Endothelial cell of umbilical vein (primary cell): ENCODE measurements around the gene SLC13A5. TPM values are rescaled to one million over a fixed set of nuclear protein-coding genes. Genes with fewer than 3 reads are reported as not detected.
"Not testable (repeated sequence)": the region's sequence is repeated elsewhere in the genome, so short reads cannot be mapped to it uniquely, and the experiment has no call there.

Experiments used
- BruUV-seq: library from RNA; stranded (reverse); fragments of 400-500 nt; replicated peaks from 2 replicates; lab custom pipeline; 2021; lab: Mats Ljungman, UMichigan
- CTCF ChIA-PET: fragments of 300-600, 350-600 bp; sonication (Branson Sonifier 250); formaldehyde crosslinking; loops from one replicate; lab custom pipeline; 2021; ENCODE audit warnings: antibody characterized with exemption, inconsistent platforms; lab: Charles Lee
- POLR2A ChIA-PET: fragments of 300-600, 350-600 bp; sonication (Branson Sonifier 250); formaldehyde crosslinking; loops from one replicate; lab custom pipeline; 2021; ENCODE audit warnings: antibody characterized with exemption, inconsistent platforms; lab: Charles Lee
- DNase-seq: peaks from one replicate; pipeline ENCODE4 v3.0.0-alpha.2; 2011; ENCODE audit warnings: low read depth, low spot score
- FAIRE-seq: peaks from 2 replicates; lab custom pipeline; 2011; peaks lifted over from hg19 to GRCh38; lab: Jason Lieb, UNC
- H2AFZ ChIP-seq: 2 replicates; pipeline ENCODE4 v1.6.0; 2012; ENCODE audit warnings: low read depth, low read length, control low read depth, inconsistent platforms
- H3K27ac ChIP-seq: 2 replicates; pipeline ENCODE4 v1.5.1; 2011; ENCODE audit warnings: low read depth, mild to moderate bottlenecking, control low read depth, low read length, moderate library complexity; ENCODE audit not compliant: insufficient read depth
- H3K27me3 ChIP-seq, 2 experiments: 2 replicates each; pipeline versions ENCODE4 v1.6.0 to v1.6.1; 2011; ENCODE audit warnings: low read length in 2 of 2, mixed read lengths in 1 of 2; ENCODE audit not compliant: control insufficient read depth in 2 of 2, insufficient read depth in 2 of 2
- H3K36me3 ChIP-seq, 2 experiments: 2 replicates in 1 of 2; 3 replicates in 1 of 2; pipeline ENCODE4 v1.5.1; 2011; ENCODE audit warnings: low read length in 2 of 2, mild to moderate bottlenecking in 1 of 2, moderate library complexity in 1 of 2; ENCODE audit not compliant: control insufficient read depth in 2 of 2, insufficient read depth in 2 of 2; ENCODE audit errors: extremely low read depth in 1 of 2
- H3K4me1 ChIP-seq: 3 replicates; pipeline ENCODE4 v1.5.1; 2011; ENCODE audit warnings: mild to moderate bottlenecking, low read length; ENCODE audit not compliant: control insufficient read depth, insufficient read depth; ENCODE audit errors: extremely low read depth
- H3K4me2 ChIP-seq: 2 replicates; pipeline ENCODE4 v1.6.1; 2011; ENCODE audit warnings: low read length, control low read depth, mixed read lengths; ENCODE audit not compliant: insufficient read depth
- H3K4me3 ChIP-seq, 3 experiments: fragments of 200-600 bp in 1 of 3; sonication (generic), shearing (Covaris generic) in 1 of 3; replicated peaks in 1 of 3; 2 replicates each; pipeline ENCODE4 v1.5.1; 2011 to 2016; ENCODE audit warnings: control low read depth in 3 of 3, low read length in 3 of 3, mild to moderate bottlenecking in 2 of 3, inconsistent platforms in 1 of 3, low read depth in 1 of 3, moderate library complexity in 1 of 3; ENCODE audit not compliant: insufficient read depth in 1 of 3
- H3K79me2 ChIP-seq: 2 replicates; pipeline ENCODE4 v1.6.0; 2012; ENCODE audit warnings: low read length, inconsistent platforms; ENCODE audit not compliant: control insufficient read depth, insufficient read depth
- H3K9ac ChIP-seq: replicated peaks from 2 replicates; pipeline ENCODE3; 2011; ENCODE audit warnings: low read length, control low read depth; ENCODE audit not compliant: insufficient read depth; ENCODE audit errors: extremely low read depth
- H3K9me1 ChIP-seq: replicated peaks from 3 replicates; pipeline ENCODE4 v1.6.0; 2011; ENCODE audit warnings: mild to moderate bottlenecking, low read length; ENCODE audit not compliant: control insufficient read depth, insufficient read depth; ENCODE audit errors: extremely low read depth
- H3K9me3 ChIP-seq: replicated peaks from 2 replicates; pipeline ENCODE4 v1.5.1; 2012; ENCODE audit warnings: low read length, inconsistent platforms; ENCODE audit not compliant: control insufficient read depth, insufficient read depth
- H4K20me1 ChIP-seq: replicated peaks from 2 replicates; pipeline ENCODE3; 2011; ENCODE audit warnings: mild to moderate bottlenecking, low read length; ENCODE audit not compliant: control insufficient read depth, insufficient read depth; ENCODE audit errors: extremely low read depth
- FOS ChIP-seq: IDR thresholded peaks from 2 replicates; pipeline ENCODE4 v1.6.1; 2011; ENCODE audit warnings: mild to moderate bottlenecking, low read length, moderate library complexity, borderline replicate concordance; ENCODE audit not compliant: insufficient read depth
- MYC ChIP-seq: IDR thresholded peaks from one replicate; pipeline ENCODE4 v1.6.1; 2011; ENCODE audit warnings: mild to moderate bottlenecking, low read depth, low read length
- dilution Hi-C: fragments of 300-500 bp; cut with MboI; formaldehyde crosslinking; loops from one replicate; pipeline ENCODE4 v1.15.0; 2019; ENCODE audit warnings: low sequenced_read_pairs; ENCODE audit not compliant: extremely low pct_ligation_motif_present
- intact Hi-C: fragments of 100-400 bp; cut with micrococcal nuclease; formaldehyde crosslinking; loops from one replicate; pipeline ENCODE4 v1.10.0; 2022
- polyA plus RNA-seq, 4 experiments: library from polyadenylated mRNA; depleted of rRNA in 3 of 4; stranded (reverse) in 3 of 4; unstranded in 1 of 4; fragments of >200 nt; gene quantifications; 2 replicates each; pipeline versions ENCODE4 v1.2.1 to v1.2.3, GENCODE V29; 2011 to 2012; ENCODE audit warnings: missing spikeins in 1 of 4
- total RNA-seq: library from RNA; stranded (reverse); gene quantifications from 2 replicates; pipeline ENCODE4 v1.2.3, GENCODE V29; 2021

SLC13A5 gene
- total and polyA plus RNA-seq, 2 donors (not counting 3 experiments of a cell fraction or from before 2014, with no cell fraction given), result 0.03 TPM; not detected in 1

DNA sequence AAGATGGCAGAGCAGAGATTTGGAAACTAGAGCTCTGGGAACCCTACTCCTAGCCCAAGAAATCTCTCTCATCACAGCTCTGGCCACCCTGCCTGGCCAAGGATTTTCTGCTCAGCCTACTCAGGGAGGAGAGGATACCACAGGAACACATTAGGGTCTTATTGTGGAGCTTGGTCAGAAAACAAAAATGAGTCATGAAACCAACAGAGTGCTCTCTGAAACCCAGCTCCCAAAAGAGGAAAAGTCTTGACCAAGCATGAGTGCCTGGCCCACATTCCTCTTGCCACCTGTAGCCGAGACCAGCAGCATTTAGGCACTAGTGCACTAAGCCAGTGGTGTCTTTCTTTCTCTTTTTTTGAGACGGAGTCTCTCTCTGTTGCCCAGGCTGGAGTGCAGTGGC, 18.1 kb downstream of the SLC13A5 start:
- no peak for DNase-seq
- dilution Hi-C loops (no loop called here), intact Hi-C loops (no loop called here)
- ChIA-PET POLR2A (no interaction called here), CTCF (interaction anchor here (1.0 kb wide), 1 partner anchor 29 kb away, joined by 3 read pairs; no protein-coding TSS in a partner anchor)
- H3K4me3 ChIP-seq, result no peak overlapping the region
- H3K4me2 ChIP-seq, result no peak overlapping the region
- no peak for FAIRE-seq
- no peak overlapping the region for H2AFZ ChIP-seq
- no peaks in the 10 kb centered on the region for H3K36me3 ChIP-seq
- no peak overlapping the region for H3K9ac ChIP-seq
- no peaks in the 10 kb centered on the region for H3K79me2 ChIP-seq
- H3K9me3 ChIP-seq, result no peaks in the 10 kb centered on the region
- no peaks in the 10 kb centered on the region for H4K20me1 ChIP-seq
- H3K9me1 ChIP-seq, result no peaks in the 10 kb centered on the region
- no TSS peak for BruUV-seq
- H3K27me3 ChIP-seq, result peaks cover 0 to 6% of the 10 kb centered on the region in 2 experiments
- TF ChIP-seq MYC, result no peak
- TF ChIP-seq FOS, result no peak
- H3K4me1 ChIP-seq, result no peaks in the 10 kb centered on the region
- H3K27ac ChIP-seq, result no peak overlapping the region

DNA sequence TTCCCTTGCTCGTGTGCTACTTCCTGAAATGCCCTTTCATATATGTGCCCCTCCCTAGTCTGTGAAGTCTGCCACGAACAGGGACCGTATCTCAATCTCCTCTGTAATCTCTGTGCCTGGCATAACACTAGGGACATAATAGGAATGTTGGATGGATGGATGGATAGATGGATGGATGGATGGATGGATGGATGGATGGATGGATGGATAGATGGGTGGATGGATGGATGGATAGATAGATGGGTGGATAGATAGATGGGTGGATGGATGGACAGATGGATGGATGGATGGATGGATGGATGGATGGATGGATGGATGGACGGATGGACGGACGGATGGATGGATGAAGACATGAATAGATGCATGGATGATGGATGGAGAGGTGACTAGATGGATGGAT, 21.2 kb downstream of the SLC13A5 start:
- dilution Hi-C loops, H3K4me3 ChIP-seq, FAIRE-seq, H3K4me1 ChIP-seq, BruUV-seq, H3K9ac ChIP-seq, H4K20me1 ChIP-seq, H3K27ac ChIP-seq, H3K9me1 ChIP-seq, H2AFZ ChIP-seq, H3K36me3 ChIP-seq, CTCF ChIA-PET, H3K4me2 ChIP-seq, H3K27me3 ChIP-seq, H3K79me2 ChIP-seq, H3K9me3 ChIP-seq, intact Hi-C loops, POLR2A ChIA-PET, DNase-seq: not testable (repeated sequence)
